ENCODE data around the gene TCAP. TPM values are rescaled to one million over a fixed set of nuclear protein-coding genes. Genes with fewer than 3 reads are reported as not detected.

The TCAP gene, protein sequence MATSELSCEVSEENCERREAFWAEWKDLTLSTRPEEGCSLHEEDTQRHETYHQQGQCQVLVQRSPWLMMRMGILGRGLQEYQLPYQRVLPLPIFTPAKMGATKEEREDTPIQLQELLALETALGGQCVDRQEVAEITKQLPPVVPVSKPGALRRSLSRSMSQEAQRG
- total RNA-seq (ENCODE audit: low replicate concordance), result 0.19 and 1.3 TPM in 2 replicates

DNA sequence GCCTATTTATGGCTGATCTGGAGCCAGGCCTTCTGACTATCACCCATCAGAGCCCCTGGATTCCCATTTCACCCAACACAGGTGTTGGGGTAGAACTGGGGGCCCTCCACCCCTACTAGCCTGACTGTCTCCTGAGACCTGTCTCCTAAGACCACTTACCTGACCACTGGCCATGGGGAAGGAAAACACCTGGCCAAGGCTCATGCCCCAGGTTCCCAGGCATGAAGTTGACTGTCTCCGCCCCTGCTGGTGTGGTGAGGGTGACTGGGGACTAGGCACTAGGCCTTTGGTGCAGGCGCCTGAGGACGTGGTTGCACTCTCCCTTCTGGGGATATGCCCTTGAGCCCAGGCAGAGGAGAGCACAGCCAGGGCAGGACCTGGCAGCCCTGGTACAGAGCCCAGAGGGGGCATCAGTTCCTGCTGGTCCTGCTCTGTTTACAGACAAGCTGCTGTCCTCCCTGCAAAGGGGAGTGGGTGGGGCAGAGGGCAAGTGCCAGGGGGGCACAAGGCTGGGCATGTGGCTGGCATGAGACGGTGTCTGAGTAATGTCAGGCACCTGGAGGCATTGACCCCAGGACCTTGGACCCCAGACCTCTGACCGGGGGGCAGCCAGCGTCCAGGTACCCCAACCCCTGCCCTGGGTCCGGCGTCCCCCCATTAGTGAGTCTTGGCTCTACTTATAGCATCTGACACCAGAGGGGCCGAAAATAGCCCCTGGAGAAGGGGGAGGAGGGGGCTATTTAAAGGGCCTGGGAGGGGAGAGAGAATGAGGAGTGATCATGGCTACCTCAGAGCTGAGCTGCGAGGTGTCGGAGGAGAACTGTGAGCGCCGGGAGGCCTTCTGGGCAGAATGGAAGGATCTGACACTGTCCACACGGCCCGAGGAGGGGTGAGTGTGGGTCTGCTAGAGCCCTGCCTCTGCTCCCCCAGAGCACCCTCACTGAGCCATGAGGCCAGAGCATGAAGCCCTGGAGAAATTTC lies at the start of gene TCAP:
Gene TCAP, plus strand, starts transcription at position 769 of the 981 bp plus-strand sequence. Its CDS starts 11 bp downstream, at position 780.
- H3K9ac ChIP-seq, result no peak within 1 kb of the TSS
- Mint-ChIP-seq H3K27me3 (ENCODE audit: insufficient read depth, low read depth) (peaks cover 21% of the 10 kb centered on the region), H3K4me3 (peak within 1 kb of the TSS; percentile 57), H3K27ac (no peak within 1 kb of the TSS), H3K4me1 (peaks cover 19% of the 10 kb centered on the region), H3K9me3 (no peaks in the 10 kb centered on the region), H3K36me3 (peaks cover 4% of the 10 kb centered on the region)
- no peaks in the 10 kb centered on the region for H3K36me3 ChIP-seq
- DNase-seq (ENCODE audit: low spot score), result no peak
- no peaks in the 10 kb centered on the region for H3K79me2 ChIP-seq (ENCODE audit: low read depth)
- H2AFZ ChIP-seq (replicated peaks), result no peak within 1 kb of the TSS
- no peak within 1 kb of the TSS for H3K4me3 ChIP-seq
- H3K9me3 ChIP-seq (ENCODE audit: low read depth), result no peaks in the 10 kb centered on the region
- H4K20me1 ChIP-seq (ENCODE audit: low read depth), result peaks cover 44% of the 10 kb centered on the region
- peaks cover 32% of the 10 kb centered on the region for H3K4me1 ChIP-seq
- no peak within 1 kb of the TSS for H3K27ac ChIP-seq
- H3F3A ChIP-seq (ENCODE audit: low read depth), result peaks cover 27% of the 10 kb centered on the region
- H3K4me2 ChIP-seq, result no peak within 1 kb of the TSS
- TF ChIP-seq EZH2phosphoT487 (IDR thresholded peaks at IDR 0.05) (no peak), EZH2 (IDR thresholded peaks at IDR 0.05) (no peak)
- TF ChIP-seq, protein P1, sequence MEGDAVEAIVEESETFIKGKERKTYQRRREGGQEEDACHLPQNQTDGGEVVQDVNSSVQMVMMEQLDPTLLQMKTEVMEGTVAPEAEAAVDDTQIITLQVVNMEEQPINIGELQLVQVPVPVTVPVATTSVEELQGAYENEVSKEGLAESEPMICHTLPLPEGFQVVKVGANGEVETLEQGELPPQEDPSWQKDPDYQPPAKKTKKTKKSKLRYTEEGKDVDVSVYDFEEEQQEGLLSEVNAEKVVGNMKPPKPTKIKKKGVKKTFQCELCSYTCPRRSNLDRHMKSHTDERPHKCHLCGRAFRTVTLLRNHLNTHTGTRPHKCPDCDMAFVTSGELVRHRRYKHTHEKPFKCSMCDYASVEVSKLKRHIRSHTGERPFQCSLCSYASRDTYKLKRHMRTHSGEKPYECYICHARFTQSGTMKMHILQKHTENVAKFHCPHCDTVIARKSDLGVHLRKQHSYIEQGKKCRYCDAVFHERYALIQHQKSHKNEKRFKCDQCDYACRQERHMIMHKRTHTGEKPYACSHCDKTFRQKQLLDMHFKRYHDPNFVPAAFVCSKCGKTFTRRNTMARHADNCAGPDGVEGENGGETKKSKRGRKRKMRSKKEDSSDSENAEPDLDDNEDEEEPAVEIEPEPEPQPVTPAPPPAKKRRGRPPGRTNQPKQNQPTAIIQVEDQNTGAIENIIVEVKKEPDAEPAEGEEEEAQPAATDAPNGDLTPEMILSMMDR (IDR thresholded peaks at IDR 0.05), result no peak
- H3K27me3 ChIP-seq, result peaks cover 51% of the 10 kb centered on the region

DNA sequence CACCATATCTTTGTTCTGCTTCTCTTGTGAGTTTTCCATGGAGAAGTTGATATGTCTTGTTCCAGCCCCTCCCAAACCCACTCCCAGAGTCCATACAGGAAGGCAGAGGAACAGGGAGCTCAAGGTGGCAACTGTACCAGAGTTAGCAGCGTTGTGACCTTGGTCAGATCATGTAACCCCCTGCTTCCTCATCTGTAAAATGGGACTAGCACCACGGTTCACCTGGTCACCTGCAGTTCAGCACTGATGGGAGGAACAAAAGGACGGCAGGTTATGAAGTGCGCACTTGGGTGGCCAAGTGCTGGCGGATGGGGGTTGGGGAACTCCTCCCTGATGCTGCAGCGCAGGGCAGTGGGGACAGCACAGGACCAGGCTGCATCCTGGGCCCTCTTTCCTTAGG lies 49.7 kb upstream of the TCAP start:
- no peaks in the 10 kb centered on the region for H3K36me3 ChIP-seq
- H3K79me2 ChIP-seq (ENCODE audit: low read depth), result no peaks in the 10 kb centered on the region
- no peak for DNase-seq (ENCODE audit: low spot score)
- no peaks in the 10 kb centered on the region for H3K9me3 Mint-ChIP-seq
- no peak overlapping the region for H3K4me3 ChIP-seq
- peaks cover 5% of the 10 kb centered on the region for H3K4me1 Mint-ChIP-seq
- no peak overlapping the region for H3K27ac Mint-ChIP-seq
- no peak overlapping the region for H3K4me3 Mint-ChIP-seq
- no peaks in the 10 kb centered on the region for H3K9me3 ChIP-seq (ENCODE audit: low read depth)
- H2AFZ ChIP-seq (replicated peaks), result no peak overlapping the region
- peaks cover 5% of the 10 kb centered on the region for H3K4me1 ChIP-seq
- H3F3A ChIP-seq (ENCODE audit: low read depth), result peaks cover 9% of the 10 kb centered on the region
- peaks cover 55% of the 10 kb centered on the region for H3K27me3 Mint-ChIP-seq (ENCODE audit: insufficient read depth, low read depth)
- no peak overlapping the region for H3K9ac ChIP-seq
- H3K4me2 ChIP-seq, result no peak overlapping the region
- peaks cover 100% of the 10 kb centered on the region for H3K27me3 ChIP-seq
- H3K36me3 Mint-ChIP-seq, result no peaks in the 10 kb centered on the region
- H3K27ac ChIP-seq, result no peak overlapping the region
- H4K20me1 ChIP-seq (ENCODE audit: low read depth), result peaks cover 10% of the 10 kb centered on the region
- TF ChIP-seq EZH2 (IDR thresholded peaks at IDR 0.05), result no peak
- no peak for TF ChIP-seq EZH2phosphoT487 (IDR thresholded peaks at IDR 0.05)
- TF ChIP-seq, protein P1 (IDR thresholded peaks at IDR 0.05), result no peak

DNA sequence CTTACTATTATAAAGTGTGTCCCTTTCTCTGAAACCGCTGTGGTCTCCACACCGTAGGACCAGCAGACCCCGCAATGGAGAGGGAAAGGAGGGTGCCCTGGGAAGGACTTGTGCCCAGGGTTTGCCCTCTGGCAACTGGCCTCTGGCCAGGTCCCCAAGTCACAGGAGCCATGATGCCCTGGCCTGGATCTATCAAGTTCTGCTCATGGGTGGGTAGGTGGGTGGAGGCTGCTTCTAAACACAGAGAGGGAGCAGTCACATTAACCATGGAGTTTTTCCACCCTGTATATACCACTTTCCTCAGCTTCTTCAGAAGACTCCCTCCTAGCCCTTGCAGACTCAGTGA lies 48.1 kb upstream of the TCAP start:
- peak; percentile 60 for TF ChIP-seq EZH2 (IDR thresholded peaks at IDR 0.05)
- TF ChIP-seq, protein P1 (IDR thresholded peaks at IDR 0.05), result no peak
- no peaks in the 10 kb centered on the region for H3K36me3 Mint-ChIP-seq
- no peak overlapping the region for H2AFZ ChIP-seq (replicated peaks)
- H3K4me3 Mint-ChIP-seq, result peak overlapping the region; percentile 57
- no peak for DNase-seq (ENCODE audit: low spot score)
- peaks cover 10% of the 10 kb centered on the region for H3F3A ChIP-seq (ENCODE audit: low read depth)
- no peaks in the 10 kb centered on the region for H3K9me3 ChIP-seq (ENCODE audit: low read depth)
- no peaks in the 10 kb centered on the region for H3K79me2 ChIP-seq (ENCODE audit: low read depth)
- H3K27ac ChIP-seq, result no peak overlapping the region
- H3K27me3 Mint-ChIP-seq (ENCODE audit: insufficient read depth, low read depth), result peaks cover 54% of the 10 kb centered on the region
- H4K20me1 ChIP-seq (ENCODE audit: low read depth), result peaks cover 10% of the 10 kb centered on the region
- no peaks in the 10 kb centered on the region for H3K36me3 ChIP-seq
- H3K9ac ChIP-seq, result no peak overlapping the region
- H3K4me2 ChIP-seq, result peak overlapping the region; percentile 96
- no peak overlapping the region for H3K27ac Mint-ChIP-seq
- H3K4me1 Mint-ChIP-seq, result peaks cover 8% of the 10 kb centered on the region
- H3K4me3 ChIP-seq, result no peak overlapping the region
- H3K9me3 Mint-ChIP-seq, result no peaks in the 10 kb centered on the region
- H3K27me3 ChIP-seq, result peaks cover 98% of the 10 kb centered on the region
- H3K4me1 ChIP-seq, result peaks cover 5% of the 10 kb centered on the region

Data from neural progenitor cell (in vitro differentiated cells).